Fibroblast of mammary gland (primary cell): Measurements from ENCODE around the gene POGZ.
"Not testable (repeated sequence)": the region's sequence is repeated elsewhere in the genome, so short reads cannot be mapped to it uniquely, and the experiment has no call there.

Experiments
- DNase-seq: peaks from one replicate; pipeline ENCODE4 v3.0.0-alpha.2; 2010; ENCODE audit warnings: low read depth
- H3K4me3 ChIP-seq: 2 replicates; pipeline ENCODE4 v1.5.1; 2011; ENCODE audit warnings: low read depth, mild to moderate bottlenecking, low read length, moderate library complexity; ENCODE audit not compliant: control insufficient read depth
- CTCF ChIP-seq: conservative IDR thresholded peaks from 2 replicates; pipeline ENCODE4 v1.5.1; 2011; ENCODE audit warnings: low read depth, low read length, inconsistent platforms; ENCODE audit not compliant: control insufficient read depth, insufficient read depth

POGZ gene

GRCh38 chr1:151447696-151448095, 11.6 kb downstream of the POGZ start:
- no peak overlapping the region for H3K4me3 ChIP-seq
- no peak for TF ChIP-seq CTCF
- no peak for DNase-seq

- no peak overlapping the region for H3K4me3 ChIP-seq
- TF ChIP-seq CTCF = no peak
- DNase-seq = no peak
Measured at GRCh38 chr1:151444783-151445177, 14.5 kb downstream of the POGZ start.

- peak; percentile 84 for TF ChIP-seq CTCF
- DNase-seq = peak; percentile 85
- H3K4me3 ChIP-seq = no peak overlapping the region
Measured at GRCh38 chr1:151443846-151444782, 15.2 kb downstream of the POGZ start.

- not testable (repeated sequence) for H3K4me3 ChIP-seq, DNase-seq
Measured at GRCh38 chr1:151437396-151437795, 21.9 kb downstream of the POGZ start.

GRCh38 chr1:151436985-151437384, 22.3 kb downstream of the POGZ start:
- no peak overlapping the region for H3K4me3 ChIP-seq
- DNase-seq = no peak
- no peak for TF ChIP-seq CTCF

GRCh38 chr1:151435174-151435573, 24.1 kb downstream of the POGZ start:
- H3K4me3 ChIP-seq = no peak overlapping the region
- no peak for TF ChIP-seq CTCF
- peak; percentile 16 for DNase-seq

- not testable (repeated sequence) for DNase-seq, H3K4me3 ChIP-seq
Measured at GRCh38 chr1:151433827-151434226, 25.5 kb downstream of the POGZ start.

- no peak for DNase-seq
- TF ChIP-seq CTCF = no peak
Measured at GRCh38 chr1:151428068-151428467, 31.2 kb downstream of the POGZ start.

More at GRCh38 chr1:151428068-151428467, 31.2 kb downstream of the POGZ start:
- H3K4me3 ChIP-seq = no peak overlapping the region
